ENCODE data around the gene TNFRSF8.

The TNFRSF8 gene

GRCh38 chr1:12177156-12177998 is 114.3 kb downstream of the TNFRSF8 start:
- DNase-seq = no peak

- DNase-seq = peak; percentile 60
These were observed 114.9 kb downstream of the TNFRSF8 start for GRCh38 chr1:12177999-12178441.

GRCh38 chr1:12178511-12178910 is 115.4 kb downstream of the TNFRSF8 start:
- DNase-seq = no peak

GRCh38 chr1:12179111-12179519 is 116.0 kb downstream of the TNFRSF8 start:
- DNase-seq = no peak

DNA sequence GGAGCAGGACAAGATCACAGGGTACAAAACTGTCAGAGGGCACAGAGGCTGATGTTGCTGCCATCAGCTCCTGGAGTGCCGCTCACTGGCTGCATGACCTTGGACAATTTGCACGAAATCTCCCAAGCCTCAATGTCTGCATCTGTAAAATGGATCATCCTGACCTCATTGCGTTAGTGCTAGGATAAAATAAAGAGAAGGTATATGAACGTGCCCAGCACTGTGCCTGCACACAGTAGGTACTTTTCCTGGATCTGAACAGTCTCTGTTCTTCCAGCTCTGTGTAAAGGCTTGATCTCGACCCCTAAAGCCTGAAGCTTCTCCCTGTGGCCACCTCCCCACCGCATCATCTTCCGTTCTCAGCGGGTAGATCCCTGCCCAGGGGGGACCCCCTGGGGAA is 116.6 kb downstream of the TNFRSF8 start:
- DNase-seq = no peak

GRCh38 chr1:12180315-12180714 is 117.2 kb downstream of the TNFRSF8 start:
- peak; percentile 68 for DNase-seq

DNA sequence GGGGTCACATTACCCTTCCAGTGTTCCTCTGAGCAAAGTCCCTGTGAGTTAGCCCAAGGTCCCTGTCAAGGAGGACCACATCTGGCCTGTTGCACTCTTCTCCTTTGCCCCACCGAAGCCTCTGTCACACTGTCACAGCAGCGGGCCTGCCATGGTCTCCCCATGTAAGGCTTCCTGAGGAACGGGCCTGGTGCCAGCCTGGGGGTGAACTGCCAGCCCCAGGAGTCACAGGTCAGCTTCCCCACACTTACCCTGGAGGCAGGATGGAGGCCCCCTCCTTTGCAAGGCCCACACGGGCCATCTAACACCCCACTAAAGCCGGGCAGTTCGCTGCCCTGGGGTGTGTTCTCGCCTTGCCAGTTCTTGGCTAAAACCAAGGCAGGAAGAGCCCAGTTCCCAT is 117.8 kb downstream of the TNFRSF8 start:
- no peak for DNase-seq

DNA sequence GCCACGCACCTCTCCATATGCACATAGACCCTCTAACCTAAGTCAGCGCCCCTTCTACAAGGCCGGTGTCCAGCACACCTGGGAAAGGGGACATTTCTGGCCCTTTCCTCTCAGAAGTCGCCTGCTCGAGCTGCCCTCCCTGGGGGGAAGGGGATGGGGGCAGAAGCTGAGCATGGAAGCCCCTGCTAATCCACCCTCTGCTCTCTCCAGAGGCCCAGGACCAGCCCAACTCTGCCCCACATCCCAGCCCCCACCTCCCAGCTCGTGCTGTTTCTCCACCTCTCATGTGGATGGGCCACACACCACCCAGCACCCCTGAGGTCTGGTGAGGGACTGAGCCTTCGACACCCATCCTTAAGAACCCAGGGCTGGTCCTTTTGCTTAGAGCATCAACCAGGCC is 118.5 kb downstream of the TNFRSF8 start:
- no peak for DNase-seq

- no peak for DNase-seq
These were observed 119.4 kb downstream of the TNFRSF8 start for GRCh38 chr1:12182410-12182984.

- no peak for DNase-seq
These were observed 120.1 kb downstream of the TNFRSF8 start for GRCh38 chr1:12183095-12183794.

DNA sequence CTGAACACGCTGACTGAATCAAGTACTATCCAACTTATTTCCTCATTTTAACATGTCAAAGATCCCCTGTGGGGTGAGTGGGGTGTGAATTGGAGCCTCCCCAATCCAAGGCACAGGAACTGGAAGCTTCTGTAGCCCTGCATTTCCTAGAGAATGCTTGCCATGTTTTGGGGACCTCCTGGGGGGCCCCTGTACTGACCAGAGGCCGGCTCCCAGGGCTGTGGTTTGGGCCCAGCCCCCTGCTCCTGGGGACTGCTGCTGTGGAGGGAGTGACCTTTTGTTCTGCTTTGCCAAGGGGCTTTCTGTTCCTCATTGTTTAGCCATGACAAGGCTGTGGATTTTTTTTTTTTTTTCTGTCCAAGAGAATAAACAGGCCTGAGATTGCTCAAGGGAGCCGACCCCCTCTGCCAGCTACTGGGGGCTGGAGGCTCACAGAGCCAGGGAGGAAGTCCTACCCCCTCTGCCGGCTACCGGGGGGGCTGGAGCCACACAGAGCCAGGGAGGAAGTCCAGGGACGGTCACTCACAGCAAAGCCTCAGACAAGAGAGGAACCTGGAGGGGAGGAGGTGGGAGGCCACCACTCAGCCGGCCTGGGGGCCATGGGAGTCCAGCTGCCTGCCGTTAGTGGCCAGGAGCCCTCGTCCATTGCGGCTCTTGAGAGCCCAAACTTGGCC is 121.0 kb downstream of the TNFRSF8 start:
- DNase-seq = peak; percentile 76

GRCh38 chr1:12185036-12185917 is 122.2 kb downstream of the TNFRSF8 start:
- DNase-seq = no peak

GRCh38 chr1:12185918-12186678 is 123.0 kb downstream of the TNFRSF8 start:
- no peak for DNase-seq

- DNase-seq = no peak
These were observed 123.5 kb downstream of the TNFRSF8 start for GRCh38 chr1:12186679-12186985.

DNA sequence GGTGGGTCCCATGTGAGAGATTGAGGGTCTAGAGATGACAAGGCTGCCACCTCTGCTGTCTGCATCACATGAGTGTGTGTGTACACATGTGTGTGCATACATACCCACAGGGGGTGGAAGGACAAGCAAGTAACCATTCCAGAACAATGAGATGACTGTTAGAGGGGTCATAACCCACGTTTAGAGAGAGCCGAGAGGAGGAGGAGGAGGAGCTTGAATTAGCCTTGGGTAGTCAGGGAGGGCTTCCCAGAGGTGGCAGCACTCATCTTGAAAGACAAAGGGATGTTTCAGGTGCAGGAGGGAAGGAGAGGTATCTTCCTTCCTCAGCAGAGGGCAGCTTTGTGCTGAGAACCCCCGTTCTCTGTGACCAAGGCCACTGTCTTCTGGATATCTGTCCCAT is 125.0 kb downstream of the TNFRSF8 start:
- DNase-seq = no peak

- no peak for DNase-seq
These were observed 125.7 kb downstream of the TNFRSF8 start for GRCh38 chr1:12188657-12189327.

DNA sequence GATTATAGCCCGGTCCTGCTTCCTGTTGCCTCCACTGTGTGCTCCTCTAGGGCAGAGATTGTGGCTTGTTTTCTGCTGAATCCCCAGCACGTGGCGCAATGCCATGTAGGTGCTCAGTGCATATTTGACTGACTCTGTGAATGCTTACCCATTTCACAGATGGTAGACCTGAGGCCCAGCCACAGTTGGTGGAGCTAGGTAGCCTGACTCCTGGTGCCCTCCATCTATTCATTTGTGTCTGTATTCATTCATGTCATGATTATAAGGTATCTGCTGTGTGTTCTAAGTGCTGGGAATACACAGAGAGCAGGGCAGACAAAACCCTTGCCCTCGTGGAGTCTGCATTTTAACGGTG is 126.2 kb downstream of the TNFRSF8 start:
- DNase-seq = no peak

DNA sequence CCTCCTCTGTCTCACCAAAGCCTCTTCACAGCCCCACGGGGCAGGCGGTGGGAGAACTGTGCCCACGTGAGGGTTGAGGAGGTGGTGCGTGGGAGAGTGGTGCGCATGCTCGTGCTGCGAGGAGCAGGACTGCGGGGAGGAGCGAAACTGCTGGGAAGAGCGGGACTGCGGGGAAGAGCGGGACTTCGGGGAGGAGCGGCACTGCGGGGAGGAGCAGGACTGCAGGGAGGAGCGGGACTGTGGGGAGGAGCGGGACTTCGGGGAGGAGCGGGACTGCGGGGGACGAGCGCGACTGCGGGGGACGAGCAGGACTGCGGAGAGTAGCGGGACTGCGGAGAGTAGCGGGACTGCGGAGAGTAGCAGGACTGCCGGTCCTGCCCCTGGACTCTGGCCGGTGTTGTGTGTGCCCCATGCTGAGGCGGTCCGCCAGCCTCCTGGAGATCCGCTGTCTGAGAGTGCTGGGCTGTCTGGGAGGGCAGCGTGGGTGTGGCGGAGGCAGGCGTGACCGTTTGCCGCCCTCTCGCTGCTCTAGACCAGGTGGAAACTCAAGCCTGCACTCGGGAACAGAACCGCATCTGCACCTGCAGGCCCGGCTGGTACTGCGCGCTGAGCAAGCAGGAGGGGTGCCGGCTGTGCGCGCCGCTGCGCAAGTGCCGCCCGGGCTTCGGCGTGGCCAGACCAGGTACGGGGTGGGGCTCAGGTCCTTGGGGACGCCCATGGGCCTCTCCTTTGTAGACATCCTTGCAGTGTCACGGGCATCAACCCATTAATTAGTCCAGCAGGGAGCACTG is 128.3 kb downstream of the TNFRSF8 start:
- DNase-seq = no peak

All from hematopoietic multipotent progenitor cell treated with erythropoietin and hydrocortisone succinate and interleukin-3 and kit ligand, for 4 days (in vitro differentiated cells).